Activated CD8-positive, alpha-beta memory T cell treated with anti-CD3 and anti-CD28 coated beads for 36 hours (primary cell): ENCODE data around the gene DYNLRB1. TPM values are rescaled to one million over a fixed set of nuclear protein-coding genes. Genes with fewer than 3 reads are reported as not detected.

Experiments
- CTCF ChIA-PET: fragments of 350-600 bp; sonication (Branson Sonifier 250); formaldehyde crosslinking; loops from one replicate; lab custom pipeline; 2021; ENCODE audit warnings: antibody characterized with exemption; lab: Charles Lee
- POLR2A ChIA-PET: fragments of 350-600 bp; sonication (Branson Sonifier 250); formaldehyde crosslinking; loops from one replicate; lab custom pipeline; 2021; ENCODE audit warnings: antibody characterized with exemption; lab: Charles Lee
- total RNA-seq, 2 experiments: library from RNA; stranded (reverse); gene quantifications; one replicate each; pipeline ENCODE4 v1.2.3, GENCODE V29; 2021

DYNLRB1 gene
- total RNA-seq, 2 experiments from 2014 or later: 81.3 to 86.6 TPM

GRCh38 chr20:34564833-34565232, 48.6 kb downstream of the DYNLRB1 start:
- POLR2A ChIA-PET: no interaction called here
- CTCF ChIA-PET: interaction anchor here (1.1 kb wide), 1 partner anchor 143 kb away, joined by 3 read pairs; no protein-coding TSS in a partner anchor

- ChIA-PET CTCF (interaction anchor here (0.6 kb wide), 1 partner anchor 30 kb away, joined by 6 read pairs; no protein-coding TSS in a partner anchor), POLR2A (no interaction called here)
Measured at GRCh38 chr20:34566978-34567891, 51.0 kb downstream of the DYNLRB1 start.

GRCh38 chr20:34567892-34568865, 52.0 kb downstream of the DYNLRB1 start:
- POLR2A ChIA-PET: no interaction called here
- CTCF ChIA-PET: interaction anchor here (0.6 kb wide), 1 partner anchor 31 kb away, joined by 6 read pairs; no protein-coding TSS in a partner anchor

- ChIA-PET CTCF (no interaction called here), POLR2A (no interaction called here)
Measured at GRCh38 chr20:34569598-34569997, 53.4 kb downstream of the DYNLRB1 start.

- POLR2A ChIA-PET: interaction anchor here (0.5 kb wide), 1 partner anchor 9 kb away, joined by 3 read pairs; no protein-coding TSS in a partner anchor
- CTCF ChIA-PET: interaction anchor here (0.5 to 1.4 kb wide), 2 partner anchors 198 to 525 kb away, joined by 3 read pairs; no protein-coding TSS in a partner anchor
Measured at GRCh38 chr20:34570859-34571306, 54.7 kb downstream of the DYNLRB1 start.

- CTCF ChIA-PET: interaction anchor here (1.4 to 1.6 kb wide), 2 partner anchors 9 to 197 kb away, joined by 3 to 5 read pairs; no protein-coding TSS in a partner anchor
- POLR2A ChIA-PET: interaction anchor here (0.5 kb wide), 1 partner anchor 10 kb away, joined by 3 read pairs; no protein-coding TSS in a partner anchor
Measured at GRCh38 chr20:34571753-34572152, 55.5 kb downstream of the DYNLRB1 start.

GRCh38 chr20:34573541-34574300, 57.5 kb downstream of the DYNLRB1 start:
- CTCF ChIA-PET: interaction anchor here (1.6 kb wide), 1 partner anchor 10 kb away, joined by 5 read pairs; no protein-coding TSS in a partner anchor
- POLR2A ChIA-PET: no interaction called here

- POLR2A ChIA-PET: no interaction called here
- CTCF ChIA-PET: no interaction called here
Measured at GRCh38 chr20:34574426-34574825, 58.2 kb downstream of the DYNLRB1 start.

GRCh38 chr20:34574861-34575260, 58.6 kb downstream of the DYNLRB1 start:
- POLR2A ChIA-PET: no interaction called here
- CTCF ChIA-PET: no interaction called here

- CTCF ChIA-PET: no interaction called here
- POLR2A ChIA-PET: interaction anchor here (1.2 kb wide), 1 partner anchor 9 kb away, joined by 3 read pairs; no protein-coding TSS in a partner anchor
Measured at GRCh38 chr20:34575271-34575670, 59.0 kb downstream of the DYNLRB1 start.

- ChIA-PET POLR2A (interaction anchor here (1.2 kb wide), 1 partner anchor 9 kb away, joined by 3 read pairs; no protein-coding TSS in a partner anchor), CTCF (no interaction called here)
Measured at GRCh38 chr20:34575756-34576155, 59.5 kb downstream of the DYNLRB1 start.

GRCh38 chr20:34577061-34577460, 60.8 kb downstream of the DYNLRB1 start:
- POLR2A ChIA-PET: no interaction called here
- CTCF ChIA-PET: no interaction called here

GRCh38 chr20:34578025-34578424, 61.8 kb downstream of the DYNLRB1 start:
- ChIA-PET CTCF (no interaction called here), POLR2A (no interaction called here)

- ChIA-PET POLR2A (no interaction called here), CTCF (no interaction called here)
Measured at GRCh38 chr20:34578521-34578920, 62.3 kb downstream of the DYNLRB1 start.

- POLR2A ChIA-PET: no interaction called here
- CTCF ChIA-PET: no interaction called here
Measured at GRCh38 chr20:34579191-34579978, 63.2 kb downstream of the DYNLRB1 start.

GRCh38 chr20:34579979-34580940, 64.0 kb downstream of the DYNLRB1 start:
- ChIA-PET CTCF (no interaction called here), POLR2A (no interaction called here)
